Activated naive CD8-positive, alpha-beta T cell treated with anti-CD3 and anti-CD28 coated beads, Interleukin-2, amount 50 U/mL, for 16 hours (primary cell): ENCODE data around the gene DUSP28.

ENCODE experiments used
- DNase-seq: peaks from one replicate; pipeline ENCODE4 v3.0.0-alpha.2; 2020; ENCODE audit warnings: low read depth, low spot score

Gene DUSP28

DNA sequence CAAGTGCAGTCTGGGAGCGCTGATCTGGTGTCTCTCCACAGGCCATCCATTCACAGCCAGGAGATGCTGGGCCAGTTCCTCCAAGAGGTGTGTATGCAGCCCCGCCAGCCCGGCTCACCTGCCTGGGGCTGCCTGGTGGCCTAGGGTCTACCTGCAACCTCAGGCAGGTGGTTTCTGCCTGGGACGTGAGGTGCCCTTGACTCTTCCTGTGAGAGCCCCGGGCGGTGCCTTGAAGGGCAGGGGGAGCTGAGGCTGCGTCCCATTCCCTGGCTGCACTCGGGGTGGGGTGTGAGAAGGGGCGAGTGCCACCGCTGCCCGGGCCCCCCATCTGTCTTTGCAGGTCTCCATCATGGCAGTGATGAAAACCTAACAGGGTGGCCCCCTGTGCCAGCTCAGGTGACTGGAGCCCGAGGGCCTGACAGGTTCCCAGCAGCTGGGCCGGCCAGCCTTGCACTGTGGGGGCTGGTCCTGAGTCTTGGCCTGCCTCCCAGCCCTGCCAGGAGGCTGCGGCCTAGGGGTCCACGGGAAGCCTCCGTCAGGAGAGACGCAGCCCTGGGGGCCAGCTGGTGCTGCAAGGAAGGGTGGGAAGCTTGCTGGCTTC lies 38.3 kb downstream of the DUSP28 start:
- DNase-seq: no peak

GRCh38 chr2:240599141-240599583 lies 39.0 kb downstream of the DUSP28 start:
- no peak for DNase-seq

DNA sequence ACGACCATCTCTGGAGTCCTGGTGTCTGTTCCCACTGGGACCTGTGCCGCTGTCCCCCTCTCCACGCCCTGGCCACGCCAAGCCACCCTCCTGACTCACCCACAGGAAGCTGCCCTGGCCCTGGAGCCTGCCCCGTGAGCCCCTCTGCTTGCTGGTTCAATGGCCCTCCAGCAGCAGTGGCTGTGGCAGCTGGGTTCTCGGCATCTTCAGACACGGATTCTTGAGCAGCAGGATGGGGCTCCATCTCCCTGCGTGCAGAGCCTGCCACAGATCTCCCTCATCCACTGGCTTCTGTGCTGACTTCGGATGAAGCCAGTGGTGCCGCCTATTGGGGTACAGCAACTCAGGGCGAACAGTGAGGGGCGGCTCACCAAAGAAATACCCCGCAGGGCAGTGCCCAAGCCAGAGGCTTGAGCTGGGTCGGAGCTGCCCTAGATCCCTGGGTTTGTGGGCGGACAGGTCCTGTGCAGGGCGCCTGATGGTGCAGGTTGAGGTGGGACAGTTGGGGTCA lies 40.3 kb downstream of the DUSP28 start:
- no peak for DNase-seq

- DNase-seq: no peak
Observed at GRCh38 chr2:240601061-240601830, 41.1 kb downstream of the DUSP28 start.

GRCh38 chr2:240601831-240602160 lies 41.6 kb downstream of the DUSP28 start:
- no peak for DNase-seq

- DNase-seq: no peak
Observed at GRCh38 chr2:240602266-240603050, 42.3 kb downstream of the DUSP28 start.

DNA sequence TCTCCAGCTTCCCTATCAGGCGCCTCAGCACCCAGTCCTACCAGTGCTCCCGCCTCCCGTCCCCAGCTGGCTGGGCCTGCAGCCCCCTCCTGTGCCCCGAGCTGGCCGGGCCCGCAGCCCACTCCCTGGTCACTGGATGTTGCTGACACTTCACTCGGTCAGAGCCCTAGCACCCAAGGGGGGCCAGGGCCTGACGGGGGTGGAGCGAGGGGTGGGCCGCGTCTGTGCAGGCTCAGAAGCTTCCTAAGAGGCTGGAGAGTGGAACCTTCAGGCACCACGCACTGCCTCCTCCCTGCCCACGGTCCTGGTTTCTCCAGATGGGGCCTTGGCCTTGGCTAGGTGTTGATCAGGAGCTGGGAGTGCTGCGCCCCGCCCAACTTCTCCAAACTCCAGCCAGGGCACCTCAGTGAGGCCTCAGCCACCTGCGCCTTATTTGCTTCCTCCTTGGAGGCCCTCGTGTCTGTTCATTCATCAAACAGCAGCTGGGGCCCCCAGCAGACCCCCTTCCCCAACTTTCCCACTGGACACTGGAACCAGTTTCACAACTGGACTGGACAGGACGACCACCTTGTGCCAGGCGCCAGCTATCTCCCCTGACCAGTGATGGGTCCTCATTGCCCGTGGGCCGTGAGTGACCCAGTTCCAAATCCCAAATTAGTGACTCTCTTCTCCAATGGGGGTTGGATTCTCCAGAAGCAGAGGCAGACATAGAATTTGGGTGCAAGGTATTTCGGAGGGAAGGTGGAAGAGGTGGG lies 43.1 kb downstream of the DUSP28 start:
- no peak for DNase-seq

GRCh38 chr2:240603846-240604245 lies 43.7 kb downstream of the DUSP28 start:
- no peak for DNase-seq

DNA sequence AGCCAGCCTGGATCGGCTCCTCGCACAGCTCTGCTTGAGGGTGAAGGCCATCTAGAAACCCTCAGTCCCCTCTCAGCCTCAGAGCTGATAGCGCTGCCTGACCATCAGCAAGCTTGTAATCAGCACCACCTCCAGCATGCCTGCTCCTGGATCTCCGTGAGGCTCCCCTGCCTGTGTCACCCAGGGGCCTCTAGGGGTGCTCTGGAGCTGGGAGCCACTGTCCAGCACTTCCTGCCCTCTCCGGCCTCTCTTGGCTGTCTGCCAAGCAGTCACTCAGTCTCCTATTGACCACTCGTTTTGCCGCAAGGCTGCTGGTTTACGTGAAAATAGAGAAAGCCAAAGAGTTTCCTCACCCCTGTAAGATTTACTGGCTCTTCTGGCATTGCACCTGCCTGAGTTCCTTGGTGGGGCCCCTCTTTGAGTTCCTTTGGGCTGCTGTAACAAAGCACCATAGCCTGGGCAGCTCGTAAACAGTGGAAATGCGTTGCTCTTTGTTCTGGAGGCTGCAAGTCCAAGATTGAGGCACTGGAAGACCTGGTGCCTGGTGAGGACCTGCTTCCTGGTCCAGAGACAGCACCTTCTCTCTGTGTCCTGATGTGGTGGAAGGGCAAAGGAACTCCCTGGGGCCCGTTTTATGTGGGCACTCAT lies 44.3 kb downstream of the DUSP28 start:
- DNase-seq: no peak

GRCh38 chr2:240604939-240605716 lies 45.0 kb downstream of the DUSP28 start:
- DNase-seq: no peak

GRCh38 chr2:240605867-240606743 lies 45.9 kb downstream of the DUSP28 start:
- no peak for DNase-seq

- no peak for DNase-seq
Observed at GRCh38 chr2:240611601-240612210, 51.5 kb downstream of the DUSP28 start.
